ENCODE data around the gene NEDD4L. TPM values are rescaled to one million over a fixed set of nuclear protein-coding genes. Genes with fewer than 3 reads are reported as not detected.

The NEDD4L gene
- total RNA-seq, 1 donor from 2014 or later = 209 TPM

- Mint-ChIP-seq H3K27me3 (ENCODE audit: unreplicated experiment) (peaks cover 2% of the 10 kb centered on the region), H3K36me3 (ENCODE audit: unreplicated experiment) (no peaks in the 10 kb centered on the region), H3K4me1 (ENCODE audit: low read depth, unreplicated experiment) (peaks cover 7% of the 10 kb centered on the region), H3K9me3 (ENCODE audit: unreplicated experiment) (peaks cover 2% of the 10 kb centered on the region), H3K4me3 (ENCODE audit: unreplicated experiment) (no peak overlapping the region), H3K27ac (ENCODE audit: unreplicated experiment) (no peak overlapping the region)
- DNase-seq = no peak
- TF ChIP-seq, protein P1, sequence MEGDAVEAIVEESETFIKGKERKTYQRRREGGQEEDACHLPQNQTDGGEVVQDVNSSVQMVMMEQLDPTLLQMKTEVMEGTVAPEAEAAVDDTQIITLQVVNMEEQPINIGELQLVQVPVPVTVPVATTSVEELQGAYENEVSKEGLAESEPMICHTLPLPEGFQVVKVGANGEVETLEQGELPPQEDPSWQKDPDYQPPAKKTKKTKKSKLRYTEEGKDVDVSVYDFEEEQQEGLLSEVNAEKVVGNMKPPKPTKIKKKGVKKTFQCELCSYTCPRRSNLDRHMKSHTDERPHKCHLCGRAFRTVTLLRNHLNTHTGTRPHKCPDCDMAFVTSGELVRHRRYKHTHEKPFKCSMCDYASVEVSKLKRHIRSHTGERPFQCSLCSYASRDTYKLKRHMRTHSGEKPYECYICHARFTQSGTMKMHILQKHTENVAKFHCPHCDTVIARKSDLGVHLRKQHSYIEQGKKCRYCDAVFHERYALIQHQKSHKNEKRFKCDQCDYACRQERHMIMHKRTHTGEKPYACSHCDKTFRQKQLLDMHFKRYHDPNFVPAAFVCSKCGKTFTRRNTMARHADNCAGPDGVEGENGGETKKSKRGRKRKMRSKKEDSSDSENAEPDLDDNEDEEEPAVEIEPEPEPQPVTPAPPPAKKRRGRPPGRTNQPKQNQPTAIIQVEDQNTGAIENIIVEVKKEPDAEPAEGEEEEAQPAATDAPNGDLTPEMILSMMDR (IDR thresholded peaks at IDR 0.05; ENCODE audit: partially characterized antibody, unreplicated experiment) = no peak
These were observed 25.8 kb downstream of the NEDD4L start for GRCh38 chr18:58069721-58070292.

DNA sequence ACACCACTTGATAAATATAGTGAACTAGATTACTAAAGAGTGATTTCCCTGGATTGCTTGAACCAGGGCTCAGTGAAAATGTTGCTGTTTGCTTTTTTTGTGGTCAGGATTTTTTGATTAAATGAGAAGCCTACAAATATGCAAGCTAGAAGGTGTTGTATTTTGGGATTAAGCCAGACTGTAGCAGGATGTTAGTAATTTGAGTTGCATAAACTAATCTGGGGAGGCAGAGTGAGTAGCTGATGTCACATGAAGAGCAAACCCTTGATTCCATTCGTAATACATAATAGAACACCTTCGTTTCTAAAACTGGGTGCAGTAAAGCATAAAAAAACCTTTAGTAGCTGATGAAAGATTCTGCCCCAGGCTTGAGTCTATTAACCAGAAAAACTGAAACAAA is 32.0 kb downstream of the NEDD4L start:
- no peak overlapping the region for H3K27ac Mint-ChIP-seq (ENCODE audit: unreplicated experiment)
- DNase-seq = no peak
- peaks cover 9% of the 10 kb centered on the region for H3K9me3 Mint-ChIP-seq (ENCODE audit: unreplicated experiment)
- peaks cover 5% of the 10 kb centered on the region for H3K27me3 Mint-ChIP-seq (ENCODE audit: unreplicated experiment)
- H3K4me1 Mint-ChIP-seq (ENCODE audit: low read depth, unreplicated experiment) = peaks cover 30% of the 10 kb centered on the region
- peaks cover 7% of the 10 kb centered on the region for H3K36me3 Mint-ChIP-seq (ENCODE audit: unreplicated experiment)
- TF ChIP-seq, protein P1 (IDR thresholded peaks at IDR 0.05; ENCODE audit: partially characterized antibody, unreplicated experiment) = no peak
- no peak overlapping the region for H3K4me3 Mint-ChIP-seq (ENCODE audit: unreplicated experiment)

GRCh38 chr18:58077329-58077728 is 33.3 kb downstream of the NEDD4L start:
- H3K4me3 Mint-ChIP-seq (ENCODE audit: unreplicated experiment) = no peak overlapping the region
- peaks cover 30% of the 10 kb centered on the region for H3K4me1 Mint-ChIP-seq (ENCODE audit: low read depth, unreplicated experiment)

GRCh38 chr18:58078889-58079573 is 35.0 kb downstream of the NEDD4L start:
- no peak overlapping the region for H3K4me3 Mint-ChIP-seq (ENCODE audit: unreplicated experiment)
- TF ChIP-seq, protein P1 (IDR thresholded peaks at IDR 0.05; ENCODE audit: partially characterized antibody, unreplicated experiment) = no peak
- no peak overlapping the region for H3K27ac Mint-ChIP-seq (ENCODE audit: unreplicated experiment)
- H3K27me3 Mint-ChIP-seq (ENCODE audit: unreplicated experiment) = peaks cover 3% of the 10 kb centered on the region
- DNase-seq = no peak
- H3K9me3 Mint-ChIP-seq (ENCODE audit: unreplicated experiment) = peaks cover 11% of the 10 kb centered on the region
- peaks cover 30% of the 10 kb centered on the region for H3K4me1 Mint-ChIP-seq (ENCODE audit: low read depth, unreplicated experiment)
- peaks cover 7% of the 10 kb centered on the region for H3K36me3 Mint-ChIP-seq (ENCODE audit: unreplicated experiment)

More at GRCh38 chr18:58077329-58077728, 33.3 kb downstream of the NEDD4L start:
- TF ChIP-seq, protein P1 (IDR thresholded peaks at IDR 0.05; ENCODE audit: partially characterized antibody, unreplicated experiment) = no peak
- DNase-seq = no peak
- no peak overlapping the region for H3K27ac Mint-ChIP-seq (ENCODE audit: unreplicated experiment)
- H3K9me3 Mint-ChIP-seq (ENCODE audit: unreplicated experiment) = peaks cover 9% of the 10 kb centered on the region
- peaks cover 7% of the 10 kb centered on the region for H3K36me3 Mint-ChIP-seq (ENCODE audit: unreplicated experiment)
- H3K27me3 Mint-ChIP-seq (ENCODE audit: unreplicated experiment) = peaks cover 3% of the 10 kb centered on the region

GRCh38 chr18:58080451-58080850 is 36.4 kb downstream of the NEDD4L start:
- H3K4me1 Mint-ChIP-seq (ENCODE audit: low read depth, unreplicated experiment) = peaks cover 32% of the 10 kb centered on the region
- no peak overlapping the region for H3K27ac Mint-ChIP-seq (ENCODE audit: unreplicated experiment)
- H3K4me3 Mint-ChIP-seq (ENCODE audit: unreplicated experiment) = no peak overlapping the region
- DNase-seq = no peak
- H3K27me3 Mint-ChIP-seq (ENCODE audit: unreplicated experiment) = peaks cover 8% of the 10 kb centered on the region
- peaks cover 18% of the 10 kb centered on the region for H3K9me3 Mint-ChIP-seq (ENCODE audit: unreplicated experiment)
- TF ChIP-seq, protein P1 (IDR thresholded peaks at IDR 0.05; ENCODE audit: partially characterized antibody, unreplicated experiment) = no peak
- H3K36me3 Mint-ChIP-seq (ENCODE audit: unreplicated experiment) = peaks cover 10% of the 10 kb centered on the region
